ENCODE data around the gene COL26A1.
"Not testable (repeated sequence)": the region's sequence is repeated elsewhere in the genome, so short reads cannot be mapped to it uniquely, and the experiment has no call there.

COL26A1 gene

DNA sequence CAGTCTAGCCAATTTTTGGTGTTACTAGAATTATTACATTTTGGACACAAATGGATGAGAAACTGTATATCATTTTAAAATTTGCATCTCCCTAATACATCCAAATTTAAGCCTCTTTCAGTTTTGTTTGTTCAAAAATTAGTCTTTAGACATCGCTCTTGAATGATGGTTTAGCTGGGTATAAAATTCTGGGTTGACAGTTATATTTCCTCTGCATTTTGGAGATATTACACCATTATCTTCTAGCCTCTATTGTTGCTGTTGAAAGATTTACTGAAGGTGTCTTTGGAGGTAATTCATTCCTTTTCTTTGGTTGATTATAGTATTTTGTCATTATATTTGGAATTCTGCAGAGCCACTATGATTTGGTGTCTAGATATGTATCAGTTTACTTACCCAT, 116.5 kb downstream of the COL26A1 start:
- peaks cover 17% of the 10 kb centered on the region; the same call in 1 of the 2 replicates for H3K9me3 ChIP-seq (ENCODE audit: insufficient read depth, low read depth, low read length)
- H3K4me3 ChIP-seq (ENCODE audit: low read length) = no peak overlapping the region
- WGBS = no CpG with 5 or more reads among the region's 1 CpG
- no peak overlapping the region for H3K9ac ChIP-seq (ENCODE audit: low read depth, low read length)
- no peaks in the 10 kb centered on the region for H3K4me1 ChIP-seq (ENCODE audit: insufficient read depth, low read length)
- no peaks in the 10 kb centered on the region for H3K27me3 ChIP-seq (ENCODE audit: insufficient read depth, low read length)
- peaks cover 8% of the 10 kb centered on the region; the same call in 1 of the 2 replicates for H3K36me3 ChIP-seq (ENCODE audit: insufficient read depth, low read length)
- H3K27ac ChIP-seq (ENCODE audit: low read depth, low read length) = no peak overlapping the region

DNA sequence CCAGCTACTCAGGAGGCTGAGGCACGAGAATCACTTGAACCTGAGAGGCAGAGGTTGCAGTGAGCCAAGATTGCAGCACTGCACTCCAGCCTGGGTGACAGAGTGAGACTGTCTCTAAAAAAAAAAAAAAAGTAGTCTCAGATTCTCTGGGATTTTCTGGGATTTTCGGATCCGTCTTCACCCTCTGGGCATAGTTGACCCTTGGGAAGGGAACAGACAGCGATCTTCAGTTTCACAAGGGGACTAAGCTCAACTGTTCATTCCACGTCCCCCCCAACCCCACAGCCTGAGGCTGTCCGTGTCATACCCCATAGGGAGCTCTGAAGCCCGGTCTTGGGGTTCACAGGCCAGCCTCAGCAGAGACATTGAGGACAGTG, 123.4 kb downstream of the COL26A1 start:
- H3K27me3 ChIP-seq (ENCODE audit: insufficient read depth, low read length); H3K36me3 ChIP-seq (ENCODE audit: insufficient read depth, low read length); H3K9me3 ChIP-seq (ENCODE audit: insufficient read depth, low read depth, low read length); H3K4me3 ChIP-seq (ENCODE audit: low read length): not testable (repeated sequence)
- Histone ChIP-seq H3K27ac (ENCODE audit: low read depth, low read length) (peak overlapping the region; percentile 66), H3K9ac (ENCODE audit: low read depth, low read length) (peak overlapping the region; percentile 49), H3K4me1 (ENCODE audit: insufficient read depth, low read length) (peaks cover 17% of the 10 kb centered on the region)
- 62% methylated on average over 7 of the region's 7 CpGs for WGBS

GRCh38 chr7:101486433-101487104, 123.9 kb downstream of the COL26A1 start:
- Histone ChIP-seq H3K36me3 (ENCODE audit: insufficient read depth, low read length) (no peaks in the 10 kb centered on the region), H3K9ac (ENCODE audit: low read depth, low read length) (peak overlapping the region; percentile 53), H3K4me1 (ENCODE audit: insufficient read depth, low read length) (peaks cover 17% of the 10 kb centered on the region), H3K4me3 (ENCODE audit: low read length) (no peak overlapping the region), H3K27me3 (ENCODE audit: insufficient read depth, low read length) (no peaks in the 10 kb centered on the region), H3K27ac (ENCODE audit: low read depth, low read length) (peak overlapping the region; percentile 66), H3K9me3 (ENCODE audit: insufficient read depth, low read depth, low read length) (no peaks in the 10 kb centered on the region)
- 31% methylated on average over 25 of the region's 25 CpGs for WGBS

DNA sequence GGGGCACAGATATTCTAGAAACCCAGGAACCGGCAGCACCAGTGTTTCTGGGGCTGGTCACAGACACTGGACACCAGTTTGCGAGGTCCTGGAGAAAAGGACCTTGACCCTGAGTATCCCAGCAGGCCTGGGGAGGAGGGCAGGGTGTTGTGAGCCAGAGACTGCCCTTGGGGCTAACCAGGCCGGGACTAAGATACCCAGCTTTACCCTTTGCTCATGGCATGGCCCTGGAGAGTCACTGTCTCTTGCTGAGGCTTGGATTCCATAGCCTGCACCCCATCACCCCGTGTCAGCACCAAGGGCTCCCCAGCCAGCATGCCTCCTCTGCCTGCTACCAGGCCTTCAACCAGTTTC, 124.4 kb downstream of the COL26A1 start:
- H3K4me1 ChIP-seq (ENCODE audit: insufficient read depth, low read length) = peaks cover 17% of the 10 kb centered on the region
- no peaks in the 10 kb centered on the region for H3K36me3 ChIP-seq (ENCODE audit: insufficient read depth, low read length)
- H3K27me3 ChIP-seq (ENCODE audit: insufficient read depth, low read length) = no peaks in the 10 kb centered on the region
- 80% methylated on average over 4 of the region's 4 CpGs for WGBS
- H3K4me3 ChIP-seq (ENCODE audit: low read length) = no peak overlapping the region
- H3K27ac ChIP-seq (ENCODE audit: low read depth, low read length) = no peak overlapping the region; the same call in 1 of the 2 replicates
- no peaks in the 10 kb centered on the region for H3K9me3 ChIP-seq (ENCODE audit: insufficient read depth, low read depth, low read length)
- 0 out of 2 replicates have a peak overlapping the region, but pooled peaks have one; percentile 53 for H3K9ac ChIP-seq (ENCODE audit: low read depth, low read length)

- no peaks in the 10 kb centered on the region for H3K36me3 ChIP-seq (ENCODE audit: insufficient read depth, low read length)
- WGBS = 94% methylated on average over 7 of the region's 7 CpGs
These were observed 125.1 kb downstream of the COL26A1 start for GRCh38 chr7:101487753-101488152.

GRCh38 chr7:101488826-101489572, 126.3 kb downstream of the COL26A1 start:
- Histone ChIP-seq H3K27me3 (ENCODE audit: insufficient read depth, low read length) (no peaks in the 10 kb centered on the region), H3K9ac (ENCODE audit: low read depth, low read length) (no peak overlapping the region), H3K9me3 (ENCODE audit: insufficient read depth, low read depth, low read length) (no peaks in the 10 kb centered on the region), H3K4me3 (ENCODE audit: low read length) (no peak overlapping the region), H3K4me1 (ENCODE audit: insufficient read depth, low read length) (peaks cover 19% of the 10 kb centered on the region), H3K27ac (ENCODE audit: low read depth, low read length) (no peak overlapping the region; the same call in 1 of the 2 replicates), H3K36me3 (ENCODE audit: insufficient read depth, low read length) (no peaks in the 10 kb centered on the region)
- WGBS = 83% methylated on average over 10 of the region's 10 CpGs

More at GRCh38 chr7:101487753-101488152, 125.1 kb downstream of the COL26A1 start:
- Histone ChIP-seq H3K4me3 (ENCODE audit: low read length) (no peak overlapping the region), H3K9ac (ENCODE audit: low read depth, low read length) (no peak overlapping the region), H3K9me3 (ENCODE audit: insufficient read depth, low read depth, low read length) (no peaks in the 10 kb centered on the region), H3K27me3 (ENCODE audit: insufficient read depth, low read length) (no peaks in the 10 kb centered on the region), H3K4me1 (ENCODE audit: insufficient read depth, low read length) (peaks cover 17% of the 10 kb centered on the region), H3K27ac (ENCODE audit: low read depth, low read length) (no peak overlapping the region)

GRCh38 chr7:101490439-101490838, 127.8 kb downstream of the COL26A1 start:
- not testable (repeated sequence) for H3K36me3 ChIP-seq (ENCODE audit: insufficient read depth, low read length); H3K27ac ChIP-seq (ENCODE audit: low read depth, low read length); H3K9me3 ChIP-seq (ENCODE audit: insufficient read depth, low read depth, low read length); H3K4me3 ChIP-seq (ENCODE audit: low read length); H3K27me3 ChIP-seq (ENCODE audit: insufficient read depth, low read length); H3K9ac ChIP-seq (ENCODE audit: low read depth, low read length)
- 88% methylated on average over 9 of the region's 9 CpGs for WGBS
- peaks cover 28% of the 10 kb centered on the region for H3K4me1 ChIP-seq (ENCODE audit: insufficient read depth, low read length)

- H3K36me3 ChIP-seq (ENCODE audit: insufficient read depth, low read length); H3K27ac ChIP-seq (ENCODE audit: low read depth, low read length); H3K4me3 ChIP-seq (ENCODE audit: low read length); H3K27me3 ChIP-seq (ENCODE audit: insufficient read depth, low read length); H3K9me3 ChIP-seq (ENCODE audit: insufficient read depth, low read depth, low read length); H3K9ac ChIP-seq (ENCODE audit: low read depth, low read length): not testable (repeated sequence)
- WGBS = 94% methylated on average over 4 of the region's 4 CpGs
- H3K4me1 ChIP-seq (ENCODE audit: insufficient read depth, low read length) = peaks cover 21% of the 10 kb centered on the region
These were observed 128.8 kb downstream of the COL26A1 start for GRCh38 chr7:101491442-101491841.

GRCh38 chr7:101494602-101495329, 132.1 kb downstream of the COL26A1 start:
- peak overlapping the region; percentile 51 for H3K9ac ChIP-seq (ENCODE audit: low read depth, low read length)
- peaks cover 23% of the 10 kb centered on the region for H3K4me1 ChIP-seq (ENCODE audit: insufficient read depth, low read length)
- no peak overlapping the region for H3K4me3 ChIP-seq (ENCODE audit: low read length)
- 32% methylated on average over 14 of the region's 15 CpGs for WGBS
- H3K27ac ChIP-seq (ENCODE audit: low read depth, low read length) = peak overlapping the region; percentile 79
- no peaks in the 10 kb centered on the region for H3K9me3 ChIP-seq (ENCODE audit: insufficient read depth, low read depth, low read length)
- no peaks in the 10 kb centered on the region for H3K36me3 ChIP-seq (ENCODE audit: insufficient read depth, low read length)
- no peaks in the 10 kb centered on the region for H3K27me3 ChIP-seq (ENCODE audit: insufficient read depth, low read length)

GRCh38 chr7:101496017-101496416, 133.3 kb downstream of the COL26A1 start:
- H3K4me3 ChIP-seq (ENCODE audit: low read length) = no peak overlapping the region
- H3K36me3 ChIP-seq (ENCODE audit: insufficient read depth, low read length) = no peaks in the 10 kb centered on the region
- no peaks in the 10 kb centered on the region for H3K9me3 ChIP-seq (ENCODE audit: insufficient read depth, low read depth, low read length)
- H3K9ac ChIP-seq (ENCODE audit: low read depth, low read length) = no peak overlapping the region
- no peaks in the 10 kb centered on the region for H3K27me3 ChIP-seq (ENCODE audit: insufficient read depth, low read length)
- 88% methylated on average over 8 of the region's 8 CpGs for WGBS
- peaks cover 23% of the 10 kb centered on the region for H3K4me1 ChIP-seq (ENCODE audit: insufficient read depth, low read length)
- H3K27ac ChIP-seq (ENCODE audit: low read depth, low read length) = no peak overlapping the region

GRCh38 chr7:101501351-101501750, 138.7 kb downstream of the COL26A1 start:
- 98% methylated on average over 2 of the region's 2 CpGs for WGBS
- H3K9me3 ChIP-seq (ENCODE audit: insufficient read depth, low read depth, low read length) = no peaks in the 10 kb centered on the region
- no peaks in the 10 kb centered on the region for H3K27me3 ChIP-seq (ENCODE audit: insufficient read depth, low read length)
- H3K27ac ChIP-seq (ENCODE audit: low read depth, low read length) = no peak overlapping the region
- peaks cover 9% of the 10 kb centered on the region; the same call in 1 of the 2 replicates for H3K4me1 ChIP-seq (ENCODE audit: insufficient read depth, low read length)
- H3K9ac ChIP-seq (ENCODE audit: low read depth, low read length) = no peak overlapping the region
- H3K4me3 ChIP-seq (ENCODE audit: low read length) = no peak overlapping the region
- no peaks in the 10 kb centered on the region for H3K36me3 ChIP-seq (ENCODE audit: insufficient read depth, low read length)
